ENCODE results near the gene RC3H1. TPM values are rescaled to one million over a fixed set of nuclear protein-coding genes. Genes with fewer than 3 reads are reported as not detected.
"Not testable (repeated sequence)": the region's sequence is repeated elsewhere in the genome, so short reads cannot be mapped to it uniquely, and the experiment has no call there.

The RC3H1 gene, protein sequence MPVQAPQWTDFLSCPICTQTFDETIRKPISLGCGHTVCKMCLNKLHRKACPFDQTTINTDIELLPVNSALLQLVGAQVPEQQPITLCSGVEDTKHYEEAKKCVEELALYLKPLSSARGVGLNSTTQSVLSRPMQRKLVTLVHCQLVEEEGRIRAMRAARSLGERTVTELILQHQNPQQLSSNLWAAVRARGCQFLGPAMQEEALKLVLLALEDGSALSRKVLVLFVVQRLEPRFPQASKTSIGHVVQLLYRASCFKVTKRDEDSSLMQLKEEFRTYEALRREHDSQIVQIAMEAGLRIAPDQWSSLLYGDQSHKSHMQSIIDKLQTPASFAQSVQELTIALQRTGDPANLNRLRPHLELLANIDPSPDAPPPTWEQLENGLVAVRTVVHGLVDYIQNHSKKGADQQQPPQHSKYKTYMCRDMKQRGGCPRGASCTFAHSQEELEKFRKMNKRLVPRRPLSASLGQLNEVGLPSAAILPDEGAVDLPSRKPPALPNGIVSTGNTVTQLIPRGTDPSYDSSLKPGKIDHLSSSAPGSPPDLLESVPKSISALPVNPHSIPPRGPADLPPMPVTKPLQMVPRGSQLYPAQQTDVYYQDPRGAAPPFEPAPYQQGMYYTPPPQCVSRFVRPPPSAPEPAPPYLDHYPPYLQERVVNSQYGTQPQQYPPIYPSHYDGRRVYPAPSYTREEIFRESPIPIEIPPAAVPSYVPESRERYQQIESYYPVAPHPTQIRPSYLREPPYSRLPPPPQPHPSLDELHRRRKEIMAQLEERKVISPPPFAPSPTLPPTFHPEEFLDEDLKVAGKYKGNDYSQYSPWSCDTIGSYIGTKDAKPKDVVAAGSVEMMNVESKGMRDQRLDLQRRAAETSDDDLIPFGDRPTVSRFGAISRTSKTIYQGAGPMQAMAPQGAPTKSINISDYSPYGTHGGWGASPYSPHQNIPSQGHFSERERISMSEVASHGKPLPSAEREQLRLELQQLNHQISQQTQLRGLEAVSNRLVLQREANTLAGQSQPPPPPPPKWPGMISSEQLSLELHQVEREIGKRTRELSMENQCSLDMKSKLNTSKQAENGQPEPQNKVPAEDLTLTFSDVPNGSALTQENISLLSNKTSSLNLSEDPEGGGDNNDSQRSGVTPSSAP
- 54.7 TPM for total RNA-seq
- polyA plus RNA-seq = 1 to 10 TPM; 2.8 to 6.1 (median 5.0) TPM

DNA sequence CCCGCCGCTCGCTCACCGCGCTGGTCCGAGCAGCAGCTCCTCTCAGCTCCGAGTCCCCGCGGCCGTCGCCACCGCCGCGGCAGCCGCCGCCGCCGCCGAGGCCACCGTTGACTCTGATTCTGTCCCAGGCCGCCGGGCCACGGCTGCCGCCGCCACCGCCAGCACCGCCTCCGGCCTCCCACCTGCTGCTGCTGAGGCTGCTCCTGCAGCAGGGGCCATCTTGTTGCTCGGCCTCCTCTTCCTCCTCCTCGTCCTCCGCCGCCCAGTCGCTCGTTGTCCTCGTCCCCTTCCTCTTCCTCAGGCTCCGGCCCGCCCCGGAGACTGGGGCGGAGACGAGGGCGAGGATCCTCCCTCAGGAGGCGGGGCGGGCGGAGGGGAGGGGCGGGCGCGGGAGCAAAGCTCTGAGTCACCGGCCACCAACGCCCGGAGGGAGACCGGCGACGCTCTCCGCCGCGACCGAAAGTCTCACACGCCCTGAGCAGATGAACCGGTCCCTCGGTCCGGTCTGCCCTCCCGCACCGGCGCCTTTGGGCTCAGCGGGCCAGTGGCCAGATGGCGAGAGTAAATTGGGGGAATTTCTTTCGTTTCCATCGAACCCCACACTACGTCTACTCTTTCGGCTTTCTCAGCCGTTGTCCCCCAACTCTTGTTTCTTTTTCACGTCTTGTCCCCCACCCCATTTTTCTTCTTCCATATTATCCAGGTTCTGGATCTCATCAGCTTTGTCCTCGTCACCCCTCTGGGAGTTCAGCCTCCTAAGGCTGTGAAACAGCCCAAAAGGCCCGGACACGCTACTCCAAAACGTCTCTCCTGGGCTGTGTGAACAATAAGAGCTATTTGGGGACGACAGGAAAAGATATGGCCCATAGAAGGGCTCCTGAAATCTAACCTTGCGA, at the start of gene RC3H1:
Gene RC3H1, minus strand, starts transcription at position 278 of the 896 bp plus-strand sequence. CDS start 29,372 bp downstream, outside the sequence.
- Histone ChIP-seq H3K4me3 (ENCODE audit: low read depth, low read length) (peak within 1 kb of the TSS; percentile 96), H3K27me3 (ENCODE audit: control insufficient read depth, insufficient read depth, low read length) (no peaks in the 10 kb centered on the region), H3K4me1 (ENCODE audit: control insufficient read depth, insufficient read depth, low read length, poor library complexity, severe bottlenecking) (peaks cover 48% of the 10 kb centered on the region), H3K36me3 (ENCODE audit: control insufficient read depth, insufficient read depth, low read length) (no peaks in the 10 kb centered on the region), H3K9me3 (ENCODE audit: control insufficient read depth in 2 of 2, low read length in 2 of 2) (no peaks in the 10 kb centered on the region), H3K27ac (ENCODE audit: insufficient read depth, low read length, poor library complexity, severe bottlenecking) (peak within 1 kb of the TSS; percentile 78)
- Mint-ChIP-seq H3K36me3 (peaks cover 2% of the 10 kb centered on the region), H3K27ac (peak within 1 kb of the TSS; percentile 96 to 99 (median 99)), H3K4me1 (peaks cover 13 to 52% (median 41%) of the 10 kb centered on the region in 4 donors), H3K9me3 (no peaks in the 10 kb centered on the region), H3K4me3 (peak within 1 kb of the TSS; percentile 89 to 100 (median 97)), H3K27me3 (peaks cover 5% of the 10 kb centered on the region)
- DNase-seq (peak; percentile 85 to 92 (median 86)), ATAC-seq (ENCODE audit: low read depth in 2 of 2) (peak; percentile 93 to 94)

DNA sequence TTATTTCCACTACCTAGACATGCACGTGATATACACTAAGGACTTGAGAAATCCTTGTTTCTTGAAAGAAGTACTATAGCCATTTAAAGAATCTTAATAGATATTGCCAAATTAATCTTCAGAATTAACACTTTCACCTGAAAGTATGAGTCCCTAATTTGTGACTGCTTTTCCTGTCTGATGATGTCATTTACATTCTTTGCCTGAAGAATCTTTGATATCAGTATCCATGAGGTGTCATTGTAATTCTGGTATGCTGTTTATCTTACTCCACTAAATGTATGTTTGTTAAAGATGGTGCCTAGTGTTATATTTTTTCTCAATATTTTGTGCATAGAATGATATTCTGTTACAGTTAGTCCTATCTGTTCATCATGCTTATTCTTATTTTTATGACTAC, 48.5 kb upstream of the RC3H1 start:
- no peaks in the 10 kb centered on the region for H3K36me3 Mint-ChIP-seq
- H3K27me3 ChIP-seq (ENCODE audit: control insufficient read depth, insufficient read depth, low read length) = no peaks in the 10 kb centered on the region
- H3K27me3 Mint-ChIP-seq = peaks cover 24% of the 10 kb centered on the region
- peaks cover 0 to 11% (median 6%) of the 10 kb centered on the region in 4 donors for H3K4me1 Mint-ChIP-seq
- H3K9me3 Mint-ChIP-seq = peaks cover 0 to 1% (median 0%) of the 10 kb centered on the region in 7 donors
- no peak overlapping the region for H3K4me3 Mint-ChIP-seq
- H3K27ac ChIP-seq (ENCODE audit: insufficient read depth, low read length, poor library complexity, severe bottlenecking) = no peak overlapping the region
- ATAC-seq (ENCODE audit: low read depth in 2 of 2) (no peak), DNase-seq (no peak)
- H3K4me1 ChIP-seq (ENCODE audit: control insufficient read depth, insufficient read depth, low read length, poor library complexity, severe bottlenecking) = no peaks in the 10 kb centered on the region
- H3K4me3 ChIP-seq (ENCODE audit: low read depth, low read length) = no peak overlapping the region
- H3K27ac Mint-ChIP-seq = no peak overlapping the region
- no peaks in the 10 kb centered on the region for H3K36me3 ChIP-seq (ENCODE audit: control insufficient read depth, insufficient read depth, low read length)
- H3K9me3 ChIP-seq (ENCODE audit: control insufficient read depth in 2 of 2, low read length in 2 of 2) = no peaks in the 10 kb centered on the region

DNA sequence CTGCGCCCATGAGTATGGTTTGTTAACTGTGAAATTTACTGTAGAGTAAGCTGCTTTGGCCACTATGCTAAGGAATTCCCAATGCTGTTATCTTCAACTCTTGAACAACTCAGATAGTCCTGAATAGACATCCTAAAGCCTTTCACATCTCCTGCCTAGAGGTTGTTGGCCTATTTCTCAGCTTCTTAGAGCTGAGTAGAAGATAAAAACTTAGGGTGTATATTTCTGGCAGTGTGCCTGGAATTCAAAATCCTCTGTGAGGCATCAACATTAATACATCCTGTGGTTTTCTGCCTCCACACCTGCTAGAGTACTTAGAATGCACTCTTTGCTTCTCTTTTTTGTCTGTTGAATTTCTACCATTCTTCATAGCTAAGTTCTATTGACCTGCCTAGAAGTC, 45.8 kb upstream of the RC3H1 start:
- Mint-ChIP-seq H3K36me3 (no peaks in the 10 kb centered on the region), H3K4me3 (no peak overlapping the region), H3K4me1 (peaks cover 0 to 11% (median 7%) of the 10 kb centered on the region in 4 donors), H3K27me3 (peaks cover 29% of the 10 kb centered on the region), H3K27ac (no peak overlapping the region), H3K9me3 (peaks cover 0 to 4% (median 0%) of the 10 kb centered on the region in 7 donors)
- Histone ChIP-seq H3K4me1 (ENCODE audit: control insufficient read depth, insufficient read depth, low read length, poor library complexity, severe bottlenecking) (no peaks in the 10 kb centered on the region), H3K4me3 (ENCODE audit: low read depth, low read length) (no peak overlapping the region), H3K27me3 (ENCODE audit: control insufficient read depth, insufficient read depth, low read length) (no peaks in the 10 kb centered on the region), H3K36me3 (ENCODE audit: control insufficient read depth, insufficient read depth, low read length) (no peaks in the 10 kb centered on the region), H3K27ac (ENCODE audit: insufficient read depth, low read length, poor library complexity, severe bottlenecking) (no peak overlapping the region), H3K9me3 (ENCODE audit: control insufficient read depth in 2 of 2, low read length in 2 of 2) (no peaks in the 10 kb centered on the region)
- ATAC-seq (ENCODE audit: low read depth in 2 of 2) = peak; percentile 40 to 65
- peak in 2 of 3 donors; percentile 13 to 44 for DNase-seq

DNA sequence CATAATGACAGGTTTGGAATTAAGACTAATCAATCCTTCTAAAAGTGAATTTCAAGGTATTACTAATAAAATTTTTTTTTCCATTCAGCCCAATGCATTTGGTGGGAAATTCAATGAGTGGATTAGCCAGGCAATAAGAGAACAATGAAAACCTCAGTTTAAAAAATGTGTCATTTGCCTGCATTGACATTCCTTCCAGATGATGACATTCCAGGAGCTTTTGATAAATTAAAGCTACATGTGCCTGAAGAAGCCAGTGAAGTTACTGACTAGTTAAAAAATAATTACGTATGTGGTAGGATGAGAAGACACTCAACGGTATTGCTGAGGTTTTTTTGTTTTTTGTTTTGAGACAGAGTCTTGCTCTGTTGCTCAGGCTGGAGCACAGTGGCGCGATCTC, 37.9 kb upstream of the RC3H1 start:
- Mint-ChIP-seq H3K9me3 (peaks cover 0 to 2% (median 0%) of the 10 kb centered on the region in 7 donors), H3K4me3 (no peak overlapping the region), H3K4me1 (no peaks in the 10 kb centered on the region), H3K27me3 (peaks cover 20% of the 10 kb centered on the region), H3K27ac (no peak overlapping the region), H3K36me3 (no peaks in the 10 kb centered on the region)
- H3K27ac ChIP-seq (ENCODE audit: insufficient read depth, low read length, poor library complexity, severe bottlenecking) = no peak overlapping the region
- H3K4me1 ChIP-seq (ENCODE audit: control insufficient read depth, insufficient read depth, low read length, poor library complexity, severe bottlenecking) = no peaks in the 10 kb centered on the region
- no peaks in the 10 kb centered on the region for H3K9me3 ChIP-seq (ENCODE audit: control insufficient read depth in 2 of 2, low read length in 2 of 2)
- H3K27me3 ChIP-seq (ENCODE audit: control insufficient read depth, insufficient read depth, low read length) = no peaks in the 10 kb centered on the region
- H3K4me3 ChIP-seq (ENCODE audit: low read depth, low read length) = no peak overlapping the region
- no peaks in the 10 kb centered on the region for H3K36me3 ChIP-seq (ENCODE audit: control insufficient read depth, insufficient read depth, low read length)
- ATAC-seq (ENCODE audit: low read depth in 2 of 2) (no peak), DNase-seq (no peak)

DNA sequence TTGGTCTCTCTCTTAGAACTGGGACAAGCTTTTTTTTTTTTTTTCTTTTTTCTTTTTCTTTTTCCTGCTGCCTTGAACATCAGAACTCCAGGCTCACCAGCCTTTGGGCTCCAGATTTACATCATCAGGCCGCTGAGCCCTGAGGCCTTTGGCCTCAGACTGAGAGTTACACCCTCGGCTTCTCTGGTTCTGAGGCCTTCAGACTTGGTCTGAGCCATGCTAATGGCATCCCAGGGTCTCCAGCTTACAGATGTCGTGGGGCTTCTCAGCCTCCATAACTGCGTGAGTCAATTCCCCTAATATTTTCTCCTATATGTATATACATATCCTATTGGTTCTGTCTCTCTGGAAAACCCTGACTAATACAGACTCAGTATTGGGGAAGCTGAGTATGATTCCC, 36.5 kb upstream of the RC3H1 start:
- H3K36me3 Mint-ChIP-seq = no peaks in the 10 kb centered on the region
- H3K27me3 Mint-ChIP-seq = peaks cover 23% of the 10 kb centered on the region
- no peak overlapping the region for H3K27ac Mint-ChIP-seq
- Histone ChIP-seq H3K27me3 (ENCODE audit: control insufficient read depth, insufficient read depth, low read length) (no peaks in the 10 kb centered on the region), H3K9me3 (ENCODE audit: control insufficient read depth in 2 of 2, low read length in 2 of 2) (no peaks in the 10 kb centered on the region), H3K27ac (ENCODE audit: insufficient read depth, low read length, poor library complexity, severe bottlenecking) (no peak overlapping the region), H3K4me3 (ENCODE audit: low read depth, low read length) (no peak overlapping the region), H3K36me3 (ENCODE audit: control insufficient read depth, insufficient read depth, low read length) (no peaks in the 10 kb centered on the region), H3K4me1 (ENCODE audit: control insufficient read depth, insufficient read depth, low read length, poor library complexity, severe bottlenecking) (no peaks in the 10 kb centered on the region)
- DNase-seq (no peak), ATAC-seq (ENCODE audit: low read depth in 2 of 2) (no peak)
- H3K9me3 Mint-ChIP-seq = peaks cover 0 to 2% (median 0%) of the 10 kb centered on the region in 7 donors
- no peaks in the 10 kb centered on the region for H3K4me1 Mint-ChIP-seq
- no peak overlapping the region for H3K4me3 Mint-ChIP-seq

DNA sequence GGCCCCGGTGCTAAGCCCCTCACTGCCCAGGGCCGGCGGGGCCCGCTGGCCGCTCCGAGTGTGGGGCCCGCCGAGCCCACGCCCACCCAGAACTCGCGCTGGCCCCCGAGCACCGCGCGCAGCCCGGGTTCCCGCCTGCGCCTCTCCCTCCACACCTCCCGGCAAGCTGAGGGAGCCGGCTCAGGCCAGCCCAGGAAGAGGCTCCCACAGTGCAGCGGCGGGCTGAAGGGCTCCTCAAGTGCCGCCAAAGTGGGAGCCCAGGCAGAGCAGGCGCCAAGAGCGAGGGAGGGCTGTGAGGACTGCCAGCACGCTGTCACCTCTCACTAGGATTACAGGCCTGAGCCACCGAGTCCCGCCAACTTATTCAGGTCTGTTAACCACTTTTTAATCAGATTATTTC, 34.5 kb upstream of the RC3H1 start:
- DNase-seq; H3K27me3 ChIP-seq (ENCODE audit: control insufficient read depth, insufficient read depth, low read length); H3K27ac ChIP-seq (ENCODE audit: insufficient read depth, low read length, poor library complexity, severe bottlenecking); H3K36me3 Mint-ChIP-seq; H3K4me3 Mint-ChIP-seq; H3K36me3 ChIP-seq (ENCODE audit: control insufficient read depth, insufficient read depth, low read length); H3K9me3 Mint-ChIP-seq; H3K4me3 ChIP-seq (ENCODE audit: low read depth, low read length); H3K4me1 Mint-ChIP-seq; H3K9me3 ChIP-seq (ENCODE audit: control insufficient read depth in 2 of 2, low read length in 2 of 2); H3K27ac Mint-ChIP-seq; H3K4me1 ChIP-seq (ENCODE audit: control insufficient read depth, insufficient read depth, low read length, poor library complexity, severe bottlenecking); ATAC-seq (ENCODE audit: low read depth in 2 of 2): not testable (repeated sequence)
- peaks cover 18% of the 10 kb centered on the region for H3K27me3 Mint-ChIP-seq

DNA sequence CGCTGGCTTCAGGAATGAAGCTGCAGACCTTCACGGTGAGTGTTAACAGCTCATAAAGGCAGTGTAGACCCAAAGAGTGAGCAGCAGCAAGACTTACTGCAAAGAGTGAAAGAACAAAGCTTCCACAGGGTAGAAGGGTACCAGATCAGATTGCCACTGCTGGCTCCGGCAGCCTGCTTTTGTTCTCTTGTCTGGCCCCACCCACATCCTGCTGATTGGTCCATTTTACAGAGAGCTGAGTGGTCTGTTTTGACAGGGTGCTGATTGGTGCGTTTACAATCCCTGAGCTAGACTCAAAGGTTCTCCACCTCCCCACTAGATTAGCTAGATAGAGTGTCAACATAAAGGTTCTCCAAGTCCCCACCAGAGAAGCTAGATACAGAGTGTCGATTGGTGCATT, 33.6 kb upstream of the RC3H1 start:
- H3K27ac ChIP-seq (ENCODE audit: insufficient read depth, low read length, poor library complexity, severe bottlenecking); H3K4me1 ChIP-seq (ENCODE audit: control insufficient read depth, insufficient read depth, low read length, poor library complexity, severe bottlenecking); H3K36me3 ChIP-seq (ENCODE audit: control insufficient read depth, insufficient read depth, low read length); H3K36me3 Mint-ChIP-seq; H3K27ac Mint-ChIP-seq; DNase-seq; H3K4me3 ChIP-seq (ENCODE audit: low read depth, low read length); H3K9me3 ChIP-seq (ENCODE audit: control insufficient read depth in 2 of 2, low read length in 2 of 2); ATAC-seq (ENCODE audit: low read depth in 2 of 2); H3K9me3 Mint-ChIP-seq; H3K4me3 Mint-ChIP-seq; H3K27me3 ChIP-seq (ENCODE audit: control insufficient read depth, insufficient read depth, low read length); H3K4me1 Mint-ChIP-seq: not testable (repeated sequence)
- peaks cover 13% of the 10 kb centered on the region for H3K27me3 Mint-ChIP-seq
